GM12891 (cell line): ENCODE measurements around the gene TAS1R2.

Source experiments
- POLR2A ChIP-seq: IDR thresholded peaks from 2 replicates; pipeline ENCODE4 v1.6.1; 2011; ENCODE audit warnings: low read depth, low read length, control low read depth
- POLR2AphosphoS5 ChIP-seq: IDR thresholded peaks from 2 replicates; pipeline ENCODE4 v1.6.1; 2011; ENCODE audit warnings: low read depth, low read length, control low read depth
- POU2F2 ChIP-seq: IDR thresholded peaks from 2 replicates; pipeline ENCODE4 v1.6.1; 2011; ENCODE audit warnings: low read depth, mild to moderate bottlenecking, control low read depth, low read length, moderate library complexity
- TAF1 ChIP-seq: IDR thresholded peaks from 2 replicates; pipeline ENCODE4 v1.6.1; 2011; ENCODE audit warnings: low read depth, low read length, control low read depth

DNA sequence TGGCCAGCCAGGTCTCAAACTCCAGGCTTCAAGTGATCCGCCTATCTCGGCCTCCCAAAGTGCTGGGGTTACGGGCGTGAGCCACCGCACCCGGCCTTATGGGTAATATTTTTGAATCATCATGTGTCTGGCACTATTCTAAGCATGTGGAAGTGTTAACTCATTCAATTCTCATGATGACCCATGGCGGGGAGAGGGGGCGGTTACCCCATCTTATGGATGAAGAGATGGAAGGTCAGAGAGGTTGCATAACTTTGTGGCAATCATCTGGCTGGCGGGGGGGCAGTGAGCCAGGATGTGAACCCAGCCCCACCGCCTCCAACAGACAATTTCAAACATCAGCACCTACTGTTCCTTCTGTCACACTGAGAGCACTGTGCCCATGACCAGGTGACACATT, 11.5 kb upstream of the TAS1R2 start:
- no peak for TF ChIP-seq POLR2AphosphoS5
- no peak for TF ChIP-seq POLR2A
- no peak for TF ChIP-seq TAF1
- no peak for TF ChIP-seq POU2F2
